IPS-20b (cell line): ENCODE data around the gene NPAS2.

Experiments
- H3K27ac ChIP-seq: one replicate; pipeline ENCODE4 v1.5.1; 2013; ENCODE audit warnings: low read length
- H3K27me3 ChIP-seq: 2 replicates; pipeline ENCODE4 v1.6.1; 2013; ENCODE audit warnings: mild to moderate bottlenecking, low read length, inconsistent platforms; ENCODE audit not compliant: insufficient read depth
- H3K36me3 ChIP-seq: 2 replicates; pipeline ENCODE4 v1.6.1; 2013; ENCODE audit warnings: low read depth, mild to moderate bottlenecking, inconsistent platforms, low read length, moderate library complexity; ENCODE audit not compliant: insufficient read depth
- H3K4me1 ChIP-seq: 2 replicates; pipeline ENCODE4 v1.6.1; 2013; ENCODE audit warnings: mild to moderate bottlenecking, control low read depth, inconsistent platforms, low read length, moderate library complexity; ENCODE audit not compliant: insufficient read depth
- H3K4me3 ChIP-seq: 2 replicates; pipeline ENCODE4 v1.5.1; 2013; ENCODE audit warnings: mild to moderate bottlenecking, low read length, inconsistent platforms
- H3K9ac ChIP-seq: 2 replicates; pipeline ENCODE4 v1.6.1; 2013; ENCODE audit warnings: low read depth, mild to moderate bottlenecking, inconsistent platforms, low read length, moderate library complexity
- H3K9me3 ChIP-seq: 2 replicates; pipeline ENCODE4 v1.6.1; 2013; ENCODE audit warnings: mild to moderate bottlenecking, low read depth, low read length, inconsistent platforms; ENCODE audit not compliant: insufficient read depth

NPAS2 gene

DNA sequence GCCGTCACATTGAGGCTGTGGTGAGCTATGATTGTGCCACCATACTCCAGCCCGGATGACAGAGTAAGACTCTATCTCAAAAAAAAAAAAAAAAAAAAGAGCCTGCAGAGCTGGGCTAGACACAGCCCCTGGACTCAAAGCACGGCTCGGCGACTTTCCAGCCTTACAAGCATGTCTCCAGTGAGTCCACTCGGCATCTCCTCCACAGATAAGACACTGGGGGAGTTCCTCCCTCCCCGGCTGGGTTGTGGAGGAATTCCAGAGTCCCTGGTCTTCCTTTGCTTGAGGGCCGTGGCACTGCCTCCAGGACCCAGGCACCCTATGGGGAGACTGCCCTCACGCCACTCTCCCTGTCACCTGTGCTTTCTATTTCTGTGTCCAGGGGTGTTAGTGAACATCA is 151.3 kb downstream of the NPAS2 start:
- H3K9ac ChIP-seq = no peak overlapping the region
- H3K27me3 ChIP-seq = no peaks in the 10 kb centered on the region
- H3K9me3 ChIP-seq = no peaks in the 10 kb centered on the region
- H3K27ac ChIP-seq = no peak overlapping the region
- no peaks in the 10 kb centered on the region for H3K36me3 ChIP-seq
- H3K4me3 ChIP-seq = no peak overlapping the region
- H3K4me1 ChIP-seq = no peaks in the 10 kb centered on the region

DNA sequence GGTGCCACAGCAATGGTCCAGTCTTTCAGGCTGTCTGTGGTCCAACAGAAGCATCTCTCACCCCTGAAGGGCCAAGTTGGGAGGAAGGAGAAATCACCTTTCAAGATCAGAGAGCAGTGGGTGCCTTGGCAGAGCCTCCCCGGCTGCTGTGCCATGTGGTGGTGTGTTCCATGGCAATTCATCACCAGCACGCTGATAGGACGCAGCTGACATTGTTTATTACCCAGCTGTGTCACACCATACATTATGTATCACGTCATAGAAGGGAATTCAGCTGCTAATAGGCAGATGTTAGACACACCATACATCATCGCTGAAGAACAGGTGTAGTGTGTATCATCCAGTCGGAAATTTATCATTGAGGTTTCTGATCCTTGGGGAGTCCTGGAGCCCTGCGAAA is 152.5 kb downstream of the NPAS2 start:
- Histone ChIP-seq H3K4me1 (no peaks in the 10 kb centered on the region), H3K4me3 (no peak overlapping the region), H3K27me3 (no peaks in the 10 kb centered on the region)

DNA sequence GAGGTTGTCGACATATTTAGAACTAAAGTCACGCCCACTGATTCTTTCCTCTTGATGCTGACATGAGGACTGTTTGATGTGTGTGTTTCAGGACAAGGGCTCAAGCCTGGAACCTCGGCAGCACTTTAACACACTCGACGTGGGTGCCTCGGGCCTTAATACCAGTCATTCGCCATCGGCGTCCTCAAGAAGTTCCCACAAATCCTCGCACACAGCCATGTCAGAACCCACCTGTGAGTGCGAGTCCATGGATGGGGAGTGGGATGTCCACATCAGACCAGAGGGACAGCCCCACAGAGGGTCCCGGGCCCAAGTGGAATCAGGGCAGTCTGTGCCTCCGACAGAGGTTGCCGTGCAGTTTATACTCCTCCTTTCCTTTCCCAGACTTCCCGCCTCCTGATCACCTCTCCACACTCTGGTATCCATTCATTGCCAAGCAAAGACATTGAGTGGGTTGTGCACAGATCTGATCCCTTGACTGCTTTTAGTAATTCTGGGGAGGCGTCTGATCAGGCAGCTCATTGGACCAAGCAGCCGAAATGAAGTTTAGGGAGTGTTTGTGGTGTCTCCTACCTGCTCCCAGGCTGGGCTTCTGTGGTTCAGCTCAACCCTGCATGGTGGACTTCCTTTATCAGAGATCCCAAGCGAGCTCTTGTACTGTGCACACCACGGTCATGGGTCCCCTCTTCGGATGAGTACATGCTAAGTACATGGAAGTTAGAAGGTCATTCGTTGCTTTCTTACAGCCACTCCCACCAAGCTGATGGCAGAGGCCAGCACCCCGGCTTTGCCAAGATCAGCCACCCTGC is 155.0 kb downstream of the NPAS2 start:
- Histone ChIP-seq H3K9me3 (no peaks in the 10 kb centered on the region), H3K4me3 (no peak overlapping the region), H3K9ac (no peak overlapping the region), H3K27ac (no peak overlapping the region), H3K27me3 (no peaks in the 10 kb centered on the region), H3K4me1 (no peaks in the 10 kb centered on the region), H3K36me3 (no peaks in the 10 kb centered on the region)

More for the DNA sequence above, 152.5 kb downstream of the NPAS2 start:
- Histone ChIP-seq H3K27ac (no peak overlapping the region), H3K9me3 (no peaks in the 10 kb centered on the region), H3K36me3 (no peaks in the 10 kb centered on the region), H3K9ac (no peak overlapping the region)

GRCh38 chr2:100975521-100975785 is 155.5 kb downstream of the NPAS2 start:
- H3K4me3 ChIP-seq = no peak overlapping the region
- H3K9me3 ChIP-seq = no peaks in the 10 kb centered on the region
- H3K36me3 ChIP-seq = no peaks in the 10 kb centered on the region
- no peak overlapping the region for H3K9ac ChIP-seq
- H3K27me3 ChIP-seq = no peaks in the 10 kb centered on the region
- no peak overlapping the region for H3K27ac ChIP-seq
- no peaks in the 10 kb centered on the region for H3K4me1 ChIP-seq

DNA sequence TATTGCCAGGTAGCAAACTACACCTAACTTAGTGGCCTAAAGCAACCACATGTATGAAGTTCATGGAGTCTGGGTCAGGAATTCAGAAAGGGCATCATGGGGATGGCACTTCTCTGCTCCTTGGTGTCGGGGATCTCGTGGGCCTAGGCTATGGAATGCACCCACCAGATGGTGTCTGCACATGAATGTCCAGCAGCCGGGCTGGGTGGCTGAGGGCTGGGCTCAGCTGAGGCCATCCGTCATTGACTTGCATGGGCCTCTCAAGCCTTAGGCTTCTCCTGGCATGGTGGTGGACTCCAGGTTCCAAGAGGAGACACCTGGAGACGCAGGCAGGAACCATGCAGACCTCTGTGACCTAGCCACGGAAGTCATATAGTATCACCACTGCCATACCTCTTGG is 156.1 kb downstream of the NPAS2 start:
- Histone ChIP-seq H3K4me1 (peaks cover 4% of the 10 kb centered on the region; the same call in 1 of the 2 replicates), H3K9me3 (no peaks in the 10 kb centered on the region), H3K36me3 (no peaks in the 10 kb centered on the region), H3K27ac (no peak overlapping the region), H3K27me3 (no peaks in the 10 kb centered on the region), H3K9ac (no peak overlapping the region), H3K4me3 (no peak overlapping the region)

DNA sequence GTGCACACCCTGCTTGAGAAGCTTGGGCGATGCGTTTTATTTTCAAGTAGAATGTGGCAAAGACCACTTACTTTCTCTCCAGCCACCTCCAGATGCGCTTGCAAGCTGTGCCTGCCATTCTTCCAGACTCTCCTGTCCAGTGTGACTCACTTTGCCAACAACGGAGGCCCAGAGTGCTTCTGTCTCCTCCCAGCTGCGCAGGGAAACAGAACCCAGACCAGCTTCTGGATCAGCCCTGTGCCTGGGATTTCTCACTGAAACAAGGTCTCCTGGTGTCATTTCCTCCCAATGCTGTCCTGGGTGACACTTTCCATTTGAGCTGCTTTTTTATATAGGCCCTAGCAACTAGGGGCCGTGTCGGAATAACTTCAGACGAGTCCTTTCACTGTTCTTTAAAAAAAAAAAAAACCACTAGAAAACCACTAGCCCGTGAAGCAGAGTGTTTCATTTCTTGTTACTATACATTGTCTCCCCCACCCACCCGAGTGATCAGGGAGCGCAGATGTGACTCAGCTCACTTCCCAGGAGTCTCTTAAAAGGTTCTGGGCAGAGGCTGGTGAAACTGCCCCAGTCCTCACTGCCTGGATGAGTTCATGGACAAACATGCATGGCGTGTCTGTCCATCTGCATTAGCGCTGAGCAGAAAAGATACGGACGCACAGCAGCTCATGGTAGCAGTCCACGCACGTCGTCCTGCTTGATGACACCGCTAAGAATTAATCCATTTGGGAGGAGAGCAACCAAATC is 156.9 kb downstream of the NPAS2 start:
- no peak overlapping the region for H3K4me3 ChIP-seq
- peaks cover 4% of the 10 kb centered on the region; the same call in 1 of the 2 replicates for H3K4me1 ChIP-seq
- no peak overlapping the region for H3K27ac ChIP-seq
- H3K27me3 ChIP-seq = no peaks in the 10 kb centered on the region
- H3K9me3 ChIP-seq = no peaks in the 10 kb centered on the region
- no peak overlapping the region for H3K9ac ChIP-seq
- H3K36me3 ChIP-seq = no peaks in the 10 kb centered on the region

- H3K27ac ChIP-seq = no peak overlapping the region
- H3K9ac ChIP-seq = no peak overlapping the region
- H3K4me1 ChIP-seq = peaks cover 4% of the 10 kb centered on the region; the same call in 1 of the 2 replicates
- no peak overlapping the region for H3K4me3 ChIP-seq
- no peaks in the 10 kb centered on the region for H3K27me3 ChIP-seq
- H3K36me3 ChIP-seq = no peaks in the 10 kb centered on the region
- H3K9me3 ChIP-seq = no peaks in the 10 kb centered on the region
Observed at GRCh38 chr2:100977511-100977910, 157.6 kb downstream of the NPAS2 start.

GRCh38 chr2:100978582-100979191 is 158.7 kb downstream of the NPAS2 start:
- Histone ChIP-seq H3K4me3 (no peak overlapping the region), H3K36me3 (no peaks in the 10 kb centered on the region), H3K27ac (no peak overlapping the region), H3K9ac (no peak overlapping the region), H3K27me3 (no peaks in the 10 kb centered on the region), H3K9me3 (no peaks in the 10 kb centered on the region), H3K4me1 (peaks cover 4% of the 10 kb centered on the region; the same call in 1 of the 2 replicates)

- Histone ChIP-seq H3K9ac (no peak overlapping the region), H3K36me3 (no peaks in the 10 kb centered on the region), H3K4me3 (no peak overlapping the region), H3K4me1 (peaks cover 4% of the 10 kb centered on the region; the same call in 1 of the 2 replicates), H3K9me3 (no peaks in the 10 kb centered on the region), H3K27me3 (no peaks in the 10 kb centered on the region), H3K27ac (no peak overlapping the region)
Observed at GRCh38 chr2:100980046-100980445, 160.1 kb downstream of the NPAS2 start.

DNA sequence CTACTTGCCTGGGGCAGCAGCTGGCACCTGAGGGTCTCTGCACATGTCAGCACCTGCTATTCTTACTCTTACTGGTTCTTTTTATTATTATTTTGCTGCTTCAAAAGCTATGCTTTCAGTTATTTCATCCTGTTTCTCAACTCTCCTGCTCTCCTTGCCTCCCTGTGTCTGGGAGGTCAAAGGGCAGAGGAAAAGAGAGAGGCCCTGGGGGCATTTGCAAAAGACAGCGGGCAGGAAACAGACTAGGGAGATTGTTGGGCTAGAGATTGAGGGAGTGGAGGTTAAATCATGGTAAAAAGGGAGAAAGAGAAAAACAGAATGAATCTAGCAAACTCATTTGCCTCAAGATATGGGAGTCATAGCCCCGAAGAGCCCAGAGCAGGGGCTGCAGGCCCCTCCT is 161.1 kb downstream of the NPAS2 start:
- Histone ChIP-seq H3K27ac (no peak overlapping the region), H3K9me3 (no peaks in the 10 kb centered on the region), H3K9ac (no peak overlapping the region), H3K4me1 (peaks cover 4% of the 10 kb centered on the region; the same call in 1 of the 2 replicates), H3K4me3 (no peak overlapping the region; the same call in 1 of the 2 replicates), H3K27me3 (no peaks in the 10 kb centered on the region), H3K36me3 (no peaks in the 10 kb centered on the region)

GRCh38 chr2:100982431-100982861 is 162.5 kb downstream of the NPAS2 start:
- Histone ChIP-seq H3K36me3 (no peaks in the 10 kb centered on the region), H3K4me3 (no peak overlapping the region), H3K9ac (no peak overlapping the region), H3K27ac (no peak overlapping the region), H3K4me1 (peaks cover 4% of the 10 kb centered on the region; the same call in 1 of the 2 replicates), H3K27me3 (no peaks in the 10 kb centered on the region), H3K9me3 (no peaks in the 10 kb centered on the region)
